Cardiac muscle cell (in vitro differentiated cells and primary cell): Measurements from ENCODE around the gene CRYGS. TPM values are rescaled to one million over a fixed set of nuclear protein-coding genes. Genes with fewer than 3 reads are reported as not detected.

Source experiments
- DNase-seq, 2 donors: peaks; one replicate each; pipeline versions ENCODE4 v3.0.0 to v3.0.0-alpha.2; 2010 to 2017; ENCODE audit warnings: low read depth in 1 of 2, low spot score in 1 of 2
- H3K27ac ChIP-seq: fragments of 200-600 bp; sonication (generic); 2 replicates; pipeline ENCODE4 v1.5.1; 2016
- H3K27me3 ChIP-seq: fragments of 200-600 bp; sonication (generic); 2 replicates; pipeline ENCODE4 v1.6.0; 2016; ENCODE audit warnings: control low read depth
- H3K36me3 ChIP-seq: fragments of 200-600 bp; sonication (generic); 2 replicates; pipeline ENCODE4 v1.5.1; 2016; ENCODE audit warnings: control low read depth
- H3K4me1 ChIP-seq: fragments of 200-600 bp; sonication (generic); 2 replicates; pipeline ENCODE4 v1.8.1; 2017; ENCODE audit warnings: low read depth, mild to moderate bottlenecking, mixed run types
- H3K4me3 ChIP-seq: fragments of 200-600 bp; sonication (generic); 2 replicates; pipeline ENCODE4 v1.5.1; 2016; ENCODE audit warnings: mild to moderate bottlenecking
- H3K9me3 ChIP-seq: fragments of 200-600 bp; sonication (generic); 2 replicates; pipeline ENCODE4 v1.5.1; 2017; ENCODE audit warnings: low read depth, mild to moderate bottlenecking, control low read depth
- polyA plus RNA-seq: library from polyadenylated mRNA; unstranded; fragments of >200 nt; fragmentation: Nextera tagmentation; extraction: Ambion mirVana; gene quantifications from 2 replicates; pipeline ENCODE4 v1.2.1, GENCODE V29; 2016
- total RNA-seq: library from RNA; depleted of rRNA; stranded (reverse); fragments of >200 nt; gene quantifications from 2 replicates; pipeline ENCODE4 v1.2.3, GENCODE V29; 2016
- TF ChIP-seq, protein P1 (sequence below): IDR thresholded peaks from 2 replicates; pipeline ENCODE4 v1.5.1; 2012; ENCODE audit warnings: low read depth, mild to moderate bottlenecking, low read length

CRYGS gene
- total and polyA plus RNA-seq, 2 experiments from 2014 or later: 0.12 to 0.69 TPM

DNA sequence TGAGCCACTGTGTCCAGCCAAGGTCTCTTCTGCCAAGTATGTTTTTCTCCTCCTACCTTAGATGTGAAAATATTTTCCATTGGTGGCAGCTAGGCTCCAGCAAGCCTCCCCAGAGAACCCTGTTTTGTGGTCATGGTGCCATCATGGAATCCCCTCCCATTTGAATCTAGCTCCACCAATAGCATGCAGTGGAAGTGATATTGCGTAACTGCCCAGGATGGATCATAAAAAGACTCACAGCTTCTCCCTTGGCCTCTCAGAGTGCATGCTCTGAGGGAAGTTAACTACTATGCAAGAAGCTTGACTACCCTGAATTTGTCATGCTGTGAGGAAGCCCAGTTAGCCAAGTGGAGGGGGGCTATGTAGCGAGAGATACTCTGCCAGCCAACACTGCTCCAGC lies 27.5 kb downstream of the CRYGS start:
- no peak for DNase-seq
- Histone ChIP-seq H3K9me3 (no peaks in the 10 kb centered on the region), H3K36me3 (no peaks in the 10 kb centered on the region), H3K4me3 (no peak overlapping the region), H3K27me3 (no peaks in the 10 kb centered on the region), H3K27ac (no peak overlapping the region), H3K4me1 (no peaks in the 10 kb centered on the region)
- TF ChIP-seq, protein P1, sequence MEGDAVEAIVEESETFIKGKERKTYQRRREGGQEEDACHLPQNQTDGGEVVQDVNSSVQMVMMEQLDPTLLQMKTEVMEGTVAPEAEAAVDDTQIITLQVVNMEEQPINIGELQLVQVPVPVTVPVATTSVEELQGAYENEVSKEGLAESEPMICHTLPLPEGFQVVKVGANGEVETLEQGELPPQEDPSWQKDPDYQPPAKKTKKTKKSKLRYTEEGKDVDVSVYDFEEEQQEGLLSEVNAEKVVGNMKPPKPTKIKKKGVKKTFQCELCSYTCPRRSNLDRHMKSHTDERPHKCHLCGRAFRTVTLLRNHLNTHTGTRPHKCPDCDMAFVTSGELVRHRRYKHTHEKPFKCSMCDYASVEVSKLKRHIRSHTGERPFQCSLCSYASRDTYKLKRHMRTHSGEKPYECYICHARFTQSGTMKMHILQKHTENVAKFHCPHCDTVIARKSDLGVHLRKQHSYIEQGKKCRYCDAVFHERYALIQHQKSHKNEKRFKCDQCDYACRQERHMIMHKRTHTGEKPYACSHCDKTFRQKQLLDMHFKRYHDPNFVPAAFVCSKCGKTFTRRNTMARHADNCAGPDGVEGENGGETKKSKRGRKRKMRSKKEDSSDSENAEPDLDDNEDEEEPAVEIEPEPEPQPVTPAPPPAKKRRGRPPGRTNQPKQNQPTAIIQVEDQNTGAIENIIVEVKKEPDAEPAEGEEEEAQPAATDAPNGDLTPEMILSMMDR: no peak

DNA sequence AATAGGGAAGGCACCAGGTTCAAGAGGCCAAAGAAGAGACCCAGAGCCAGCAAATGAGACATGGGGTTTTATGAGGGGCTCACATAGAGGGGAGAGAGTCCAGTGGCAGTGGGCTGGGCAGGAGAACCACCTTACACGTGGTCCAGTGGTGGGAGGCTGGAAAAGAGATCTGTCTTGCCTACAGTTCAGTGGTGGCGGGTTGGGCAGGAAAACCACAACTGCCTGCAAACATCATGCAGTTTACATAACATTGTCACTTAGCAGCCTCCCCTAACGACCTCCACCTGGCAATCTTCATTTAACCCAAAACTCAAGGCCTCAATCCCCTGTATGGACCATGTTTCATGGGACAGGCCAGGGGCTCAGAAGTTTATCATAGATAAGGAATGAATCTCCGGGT lies 29.1 kb downstream of the CRYGS start:
- H3K4me3 ChIP-seq: no peak overlapping the region
- H3K9me3 ChIP-seq: no peaks in the 10 kb centered on the region
- TF ChIP-seq, protein P1: no peak
- no peaks in the 10 kb centered on the region for H3K36me3 ChIP-seq
- no peaks in the 10 kb centered on the region for H3K4me1 ChIP-seq
- DNase-seq: no peak
- no peaks in the 10 kb centered on the region for H3K27me3 ChIP-seq
- H3K27ac ChIP-seq: no peak overlapping the region

DNA sequence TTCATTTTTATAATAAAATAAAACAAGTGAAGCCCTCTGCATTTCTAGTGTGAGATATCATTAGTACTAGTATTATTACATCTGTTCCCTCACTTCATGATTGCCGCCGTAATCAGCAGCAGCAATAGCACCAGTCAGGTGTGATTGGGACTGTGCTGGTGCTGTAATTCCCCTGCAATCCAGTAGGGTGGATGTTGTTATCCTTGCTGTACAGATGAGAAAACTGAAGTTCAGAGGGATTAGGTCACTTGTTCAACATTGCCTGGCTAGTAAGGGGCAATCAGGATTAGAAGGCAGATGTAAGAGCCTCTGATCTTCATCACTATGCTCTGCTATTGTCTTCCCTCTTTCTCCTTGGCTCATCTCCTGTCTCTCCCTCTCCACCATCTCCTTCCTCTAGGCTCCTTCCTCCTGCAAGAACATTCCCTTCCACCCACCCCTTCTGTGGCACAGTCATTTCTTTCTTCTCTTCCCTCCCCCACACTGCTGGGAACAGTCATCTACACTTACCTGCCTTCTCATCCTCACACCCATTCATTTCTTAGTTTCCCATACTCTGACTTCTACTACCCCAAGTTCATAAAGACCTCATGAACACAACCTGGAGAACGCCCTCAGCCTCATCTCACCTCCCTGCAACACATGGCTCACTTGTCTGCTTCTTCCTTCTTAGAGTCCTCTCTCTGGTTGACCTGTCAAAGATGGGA lies 29.7 kb downstream of the CRYGS start:
- DNase-seq: no peak
- Histone ChIP-seq H3K36me3 (no peaks in the 10 kb centered on the region), H3K27ac (no peak overlapping the region), H3K4me3 (no peak overlapping the region), H3K4me1 (no peaks in the 10 kb centered on the region), H3K27me3 (no peaks in the 10 kb centered on the region), H3K9me3 (no peaks in the 10 kb centered on the region)
- TF ChIP-seq, protein P1: peak; percentile 32

DNA sequence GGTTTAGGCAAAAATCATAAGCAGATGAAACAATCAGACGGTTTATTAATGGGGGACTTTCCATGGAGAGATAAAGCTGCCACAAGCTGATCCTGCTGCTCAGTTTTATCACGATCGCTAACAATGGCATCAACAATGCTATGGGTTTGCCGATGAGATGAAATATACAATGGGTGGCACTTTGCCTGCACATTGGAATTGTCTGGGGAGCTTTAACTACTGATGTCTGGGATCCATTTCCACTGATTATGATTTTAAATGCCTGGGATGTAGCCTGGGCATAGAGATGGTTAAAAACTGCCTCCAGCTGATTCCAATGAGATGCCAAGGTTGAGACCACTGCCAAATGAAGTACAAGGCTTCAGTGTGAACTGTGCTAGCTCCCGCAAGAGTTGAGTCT lies 30.8 kb downstream of the CRYGS start:
- Histone ChIP-seq H3K4me1 (no peaks in the 10 kb centered on the region), H3K36me3 (no peaks in the 10 kb centered on the region), H3K27me3 (no peaks in the 10 kb centered on the region), H3K4me3 (no peak overlapping the region), H3K9me3 (no peaks in the 10 kb centered on the region), H3K27ac (no peak overlapping the region)
- no peak for DNase-seq
- TF ChIP-seq, protein P1: no peak

DNA sequence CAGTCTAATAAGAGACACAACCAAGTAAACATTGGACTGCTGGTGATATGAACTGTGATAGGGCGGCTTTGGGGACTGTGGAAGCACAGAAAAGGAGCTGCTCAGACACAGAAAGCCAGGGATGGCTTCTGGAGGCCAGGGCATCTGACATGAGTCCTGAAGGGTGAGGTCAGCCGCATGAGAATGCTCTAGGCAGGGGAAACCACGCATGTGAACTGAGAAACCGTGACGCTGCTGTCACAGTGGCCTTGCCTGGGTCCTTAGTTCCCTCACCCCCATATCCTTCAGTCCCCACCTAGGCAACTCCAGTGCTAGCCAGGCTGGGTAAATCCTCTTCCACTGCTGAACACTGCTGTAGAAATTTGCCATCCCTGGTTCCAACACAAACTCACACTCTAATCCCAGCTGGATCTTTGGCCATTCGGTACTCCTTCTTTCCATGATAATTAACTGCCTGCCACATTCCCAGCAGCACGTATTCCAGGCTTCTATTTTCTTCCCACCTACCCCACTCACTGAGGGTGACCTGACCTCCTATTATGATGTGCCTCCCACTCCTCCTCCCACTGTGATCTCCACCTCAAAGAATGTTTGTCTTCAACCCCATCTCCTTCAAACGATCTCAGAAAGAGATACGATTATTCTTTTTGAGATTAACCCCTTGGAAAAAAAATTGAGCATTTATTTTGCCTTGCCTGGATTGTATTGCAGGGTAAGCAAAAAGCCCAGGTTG lies 31.4 kb downstream of the CRYGS start:
- H3K36me3 ChIP-seq: no peaks in the 10 kb centered on the region
- DNase-seq: no peak
- no peaks in the 10 kb centered on the region for H3K9me3 ChIP-seq
- H3K27ac ChIP-seq: no peak overlapping the region
- TF ChIP-seq, protein P1: no peak
- H3K27me3 ChIP-seq: no peaks in the 10 kb centered on the region
- H3K4me3 ChIP-seq: no peak overlapping the region
- H3K4me1 ChIP-seq: no peaks in the 10 kb centered on the region
